Osteoblast (primary cell): ENCODE data around the gene CFAP251. TPM values are rescaled to one million over a fixed set of nuclear protein-coding genes. Genes with fewer than 3 reads are reported as not detected.

ENCODE experiments used
- DNase-seq: peaks from one replicate; pipeline ENCODE4 v3.0.0; 2011; ENCODE audit warnings: low spot score, mixed read lengths; ENCODE audit not compliant: insufficient read length; ENCODE audit errors: missing footprints
- H2AFZ ChIP-seq: 2 replicates; pipeline ENCODE4 v1.6.0; 2011; ENCODE audit warnings: mild to moderate bottlenecking, low read length
- H3K27ac ChIP-seq: 2 replicates; pipeline ENCODE4 v1.5.1; 2011; ENCODE audit warnings: mild to moderate bottlenecking, low read depth, low read length, moderate library complexity
- H3K27me3 ChIP-seq: 2 replicates; pipeline ENCODE4 v1.6.0; 2012; ENCODE audit warnings: mild to moderate bottlenecking, control low read depth, inconsistent platforms, low read length, moderate library complexity; ENCODE audit not compliant: insufficient read depth
- H3K36me3 ChIP-seq: 2 replicates; pipeline ENCODE4 v1.5.1; 2011; ENCODE audit warnings: mild to moderate bottlenecking, low read length, control low read depth, moderate library complexity; ENCODE audit not compliant: insufficient read depth
- H3K4me1 ChIP-seq: 2 replicates; pipeline ENCODE4 v1.5.1; 2011; ENCODE audit warnings: mild to moderate bottlenecking, low read length, control low read depth, moderate library complexity; ENCODE audit not compliant: insufficient read depth
- H3K4me2 ChIP-seq: 2 replicates; pipeline ENCODE4 v1.6.0; 2011; ENCODE audit warnings: mild to moderate bottlenecking, low read length; ENCODE audit not compliant: insufficient read depth
- H3K4me3 ChIP-seq: fragments of 200-600 bp; sonication (generic); 3 replicates; pipeline ENCODE4 v1.5.1; 2012; ENCODE audit warnings: mild to moderate bottlenecking, low read length, inconsistent platforms; ENCODE audit not compliant: insufficient read depth
- H3K79me2 ChIP-seq: 2 replicates; pipeline ENCODE4 v1.6.0; 2012; ENCODE audit warnings: mild to moderate bottlenecking, low read length, control low read depth, inconsistent platforms; ENCODE audit not compliant: insufficient read depth
- H3K9me3 ChIP-seq: 2 replicates; pipeline ENCODE4 v1.5.1; 2011; ENCODE audit warnings: low read depth, low read length, control low read depth
- H4K20me1 ChIP-seq: 2 replicates; pipeline ENCODE4 v1.6.0; 2012; ENCODE audit warnings: mild to moderate bottlenecking, low read length, control low read depth; ENCODE audit not compliant: insufficient read depth
- total RNA-seq: library from RNA; depleted of rRNA; stranded (reverse); fragments of >200 nt; gene quantifications from 2 replicates; pipeline ENCODE4 v1.2.3, GENCODE V29; 2012
- TF ChIP-seq, protein P1 (sequence below): IDR thresholded peaks from 2 replicates; pipeline ENCODE4 v1.5.1; 2011; ENCODE audit warnings: mild to moderate bottlenecking, low read depth, low read length, moderate library complexity; ENCODE audit errors: extremely low read depth

Gene CFAP251
- total RNA-seq, 1 donor: 4.3 TPM

DNA sequence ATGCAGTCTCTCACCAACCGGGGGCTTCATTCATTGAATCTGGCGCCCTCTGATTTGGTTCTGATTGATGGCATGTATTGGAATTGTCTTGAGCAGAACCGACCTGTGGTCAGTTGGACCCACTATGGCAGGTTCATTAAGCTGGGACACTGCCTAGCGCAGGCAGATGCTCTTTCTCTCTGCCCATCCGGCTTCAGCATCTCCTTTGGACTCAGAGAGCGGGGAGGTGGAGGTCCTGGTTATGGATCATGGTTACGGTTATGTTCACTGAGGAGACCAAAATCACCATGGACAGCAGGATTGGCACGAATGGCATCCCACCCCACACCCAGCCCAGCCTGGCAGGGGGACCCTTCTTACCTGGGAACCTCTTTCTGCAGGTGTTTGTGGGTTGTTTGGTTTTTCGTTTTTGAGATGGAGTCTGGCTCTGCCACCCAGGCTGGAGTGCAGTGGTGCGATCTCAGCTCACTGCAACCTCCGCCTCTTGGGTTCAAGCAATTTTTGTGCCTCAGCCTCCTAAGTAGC, 86.9 kb downstream of the CFAP251 start:
- TF ChIP-seq, protein P1, sequence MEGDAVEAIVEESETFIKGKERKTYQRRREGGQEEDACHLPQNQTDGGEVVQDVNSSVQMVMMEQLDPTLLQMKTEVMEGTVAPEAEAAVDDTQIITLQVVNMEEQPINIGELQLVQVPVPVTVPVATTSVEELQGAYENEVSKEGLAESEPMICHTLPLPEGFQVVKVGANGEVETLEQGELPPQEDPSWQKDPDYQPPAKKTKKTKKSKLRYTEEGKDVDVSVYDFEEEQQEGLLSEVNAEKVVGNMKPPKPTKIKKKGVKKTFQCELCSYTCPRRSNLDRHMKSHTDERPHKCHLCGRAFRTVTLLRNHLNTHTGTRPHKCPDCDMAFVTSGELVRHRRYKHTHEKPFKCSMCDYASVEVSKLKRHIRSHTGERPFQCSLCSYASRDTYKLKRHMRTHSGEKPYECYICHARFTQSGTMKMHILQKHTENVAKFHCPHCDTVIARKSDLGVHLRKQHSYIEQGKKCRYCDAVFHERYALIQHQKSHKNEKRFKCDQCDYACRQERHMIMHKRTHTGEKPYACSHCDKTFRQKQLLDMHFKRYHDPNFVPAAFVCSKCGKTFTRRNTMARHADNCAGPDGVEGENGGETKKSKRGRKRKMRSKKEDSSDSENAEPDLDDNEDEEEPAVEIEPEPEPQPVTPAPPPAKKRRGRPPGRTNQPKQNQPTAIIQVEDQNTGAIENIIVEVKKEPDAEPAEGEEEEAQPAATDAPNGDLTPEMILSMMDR: no peak
- Histone ChIP-seq H2AFZ (no peak overlapping the region), H4K20me1 (no peaks in the 10 kb centered on the region), H3K9me3 (no peaks in the 10 kb centered on the region), H3K4me1 (peaks cover 8% of the 10 kb centered on the region), H3K79me2 (no peaks in the 10 kb centered on the region), H3K27ac (no peak overlapping the region), H3K4me3 (no peak overlapping the region), H3K27me3 (no peaks in the 10 kb centered on the region), H3K4me2 (no peak overlapping the region), H3K36me3 (no peaks in the 10 kb centered on the region)
- peak; percentile 5 for DNase-seq

DNA sequence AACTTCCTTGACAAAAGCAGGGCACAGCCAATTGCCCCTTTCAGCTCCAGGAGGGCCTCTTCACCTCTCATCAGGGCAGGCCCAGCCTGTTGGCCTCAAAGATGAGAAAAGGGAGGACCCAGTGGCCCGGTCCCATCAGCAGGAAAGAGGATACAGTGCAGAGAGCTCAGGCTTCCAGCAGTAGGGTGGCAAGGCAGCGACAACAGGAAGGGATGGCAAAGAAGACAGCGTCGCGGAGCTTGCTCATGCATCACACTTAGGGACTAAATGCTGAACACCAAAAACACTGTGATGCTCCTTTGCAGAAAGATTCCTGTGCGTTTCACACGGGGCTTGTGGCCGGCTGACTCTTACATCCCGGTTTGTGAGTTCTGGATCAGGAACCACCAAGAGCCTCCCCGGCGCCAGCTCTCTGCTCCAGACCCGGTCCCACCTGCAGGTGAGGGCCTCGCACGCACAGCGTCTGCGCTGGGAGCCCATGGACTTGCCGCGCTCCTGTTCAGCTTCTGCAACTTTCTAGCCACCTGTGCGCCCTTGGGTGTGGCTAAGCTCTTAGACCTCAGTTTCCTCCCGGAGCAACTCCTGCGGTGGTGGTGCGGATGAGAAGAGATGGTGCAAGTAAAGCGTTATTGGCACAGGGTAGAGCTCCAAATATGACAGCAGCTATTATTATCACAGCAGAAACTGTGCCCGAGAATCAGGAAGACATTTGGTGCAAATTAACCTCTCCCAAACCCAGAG, 88.0 kb downstream of the CFAP251 start:
- Histone ChIP-seq H3K4me3 (no peak overlapping the region), H3K36me3 (no peaks in the 10 kb centered on the region), H3K9me3 (no peaks in the 10 kb centered on the region), H3K27ac (no peak overlapping the region), H3K4me1 (peaks cover 8% of the 10 kb centered on the region), H3K27me3 (no peaks in the 10 kb centered on the region), H3K79me2 (no peaks in the 10 kb centered on the region), H2AFZ (no peak overlapping the region), H4K20me1 (no peaks in the 10 kb centered on the region), H3K4me2 (no peak overlapping the region)
- TF ChIP-seq, protein P1: no peak
- peak; percentile 31 for DNase-seq

DNA sequence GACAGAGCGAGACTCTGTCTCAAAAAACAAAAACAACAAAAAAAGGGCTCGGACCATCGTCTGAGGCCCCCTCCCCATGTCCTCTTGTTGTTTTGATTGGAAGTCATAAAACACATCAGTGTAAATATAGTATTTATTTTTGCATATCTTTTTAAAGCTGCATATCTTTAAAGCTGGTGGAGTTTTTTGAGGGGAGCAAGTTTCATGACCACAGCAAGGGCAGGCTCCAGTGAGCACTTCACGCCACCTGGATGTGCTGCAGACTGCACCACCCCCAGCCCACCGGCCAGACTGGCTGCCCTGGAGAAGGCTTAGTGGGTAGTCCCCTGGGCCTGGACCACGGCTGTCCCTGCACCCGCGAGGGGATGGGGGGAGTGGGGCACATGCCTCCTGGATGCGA, 91.3 kb downstream of the CFAP251 start:
- Histone ChIP-seq H4K20me1 (no peaks in the 10 kb centered on the region), H2AFZ (no peak overlapping the region), H3K4me2 (no peak overlapping the region), H3K27ac (no peak overlapping the region), H3K4me1 (no peaks in the 10 kb centered on the region), H3K9me3 (no peaks in the 10 kb centered on the region), H3K27me3 (no peaks in the 10 kb centered on the region), H3K4me3 (no peak overlapping the region), H3K36me3 (no peaks in the 10 kb centered on the region), H3K79me2 (no peaks in the 10 kb centered on the region)
- peak; percentile 62 for DNase-seq
- TF ChIP-seq, protein P1: no peak

DNA sequence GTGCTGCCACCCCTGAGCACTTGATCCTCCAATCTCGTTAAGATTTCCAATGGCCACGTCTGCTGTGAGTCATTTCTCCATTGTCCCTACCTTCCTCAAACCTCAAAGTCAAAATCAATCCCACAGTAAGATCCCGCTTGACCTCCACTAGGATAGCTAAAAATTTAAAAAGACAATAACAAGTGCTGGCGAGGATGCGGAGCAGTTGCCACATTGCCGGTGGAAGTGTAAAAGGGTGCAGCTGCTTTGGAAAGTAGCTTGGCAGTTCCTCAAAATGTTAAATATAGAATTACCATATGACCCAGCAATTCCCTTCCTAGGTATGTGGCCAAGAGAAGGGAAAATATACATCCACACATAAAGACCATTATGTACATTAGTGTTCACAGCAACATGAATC, 93.8 kb downstream of the CFAP251 start:
- H3K79me2 ChIP-seq: no peaks in the 10 kb centered on the region
- no peaks in the 10 kb centered on the region for H3K27me3 ChIP-seq
- no peak overlapping the region for H2AFZ ChIP-seq
- no peaks in the 10 kb centered on the region for H3K36me3 ChIP-seq
- no peak for DNase-seq
- no peak overlapping the region for H3K4me3 ChIP-seq
- H3K4me1 ChIP-seq: no peaks in the 10 kb centered on the region
- no peak overlapping the region for H3K27ac ChIP-seq
- TF ChIP-seq, protein P1: no peak
- H3K9me3 ChIP-seq: no peaks in the 10 kb centered on the region
- H4K20me1 ChIP-seq: no peaks in the 10 kb centered on the region
- H3K4me2 ChIP-seq: no peak overlapping the region
